ENCODE data around the gene GOLT1A.

The GOLT1A gene

GRCh38 chr1:204217648-204218000 is 3.8 kb upstream of the GOLT1A start:
- DNase-seq, result no peak

- no peak for DNase-seq
Measured at GRCh38 chr1:204216880-204217647, 3.3 kb upstream of the GOLT1A start.

GRCh38 chr1:204216236-204216635 is 2.4 kb upstream of the GOLT1A start:
- DNase-seq, result no peak

GRCh38 chr1:204212715-204213114 is 1.1 kb downstream of the GOLT1A start:
- no peak for DNase-seq

GRCh38 chr1:204211046-204211445 is 2.7 kb downstream of the GOLT1A start:
- DNase-seq, result no peak

GRCh38 chr1:204207136-204207616 is 6.6 kb downstream of the GOLT1A start:
- DNase-seq, result peak; percentile 11 to 25

GRCh38 chr1:204206121-204206520 is 7.7 kb downstream of the GOLT1A start:
- no peak for DNase-seq

GRCh38 chr1:204205486-204205885 is 8.3 kb downstream of the GOLT1A start:
- no peak for DNase-seq

- no peak for DNase-seq
Measured at GRCh38 chr1:204204944-204205343, 8.8 kb downstream of the GOLT1A start.

GRCh38 chr1:204203206-204203767 is 10.5 kb downstream of the GOLT1A start:
- DNase-seq, result no peak

- DNase-seq, result no peak
Measured at GRCh38 chr1:204202481-204202880, 11.3 kb downstream of the GOLT1A start.

GRCh38 chr1:204201348-204202040 is 12.3 kb downstream of the GOLT1A start:
- no peak for DNase-seq

GRCh38 chr1:204199579-204199978 is 14.2 kb downstream of the GOLT1A start:
- DNase-seq, result no peak

- no peak for DNase-seq
Measured at GRCh38 chr1:204198348-204199340, 15.1 kb downstream of the GOLT1A start.

GRCh38 chr1:204197068-204197467 is 16.7 kb downstream of the GOLT1A start:
- no peak for DNase-seq

GRCh38 chr1:204196068-204196795 is 17.6 kb downstream of the GOLT1A start, which contains the start of gene KISS1:
Gene KISS1 (minus strand): TSS chr1:204196491. CDS start chr1:204192876, 3,615 bp downstream.
- no peak for DNase-seq

- no peak for DNase-seq
Measured at GRCh38 chr1:204194771-204195170, 19.0 kb downstream of the GOLT1A start.

GRCh38 chr1:204194080-204194479 is 19.7 kb downstream of the GOLT1A start:
- DNase-seq, result no peak

GRCh38 chr1:204192589-204193352 is 21.0 kb downstream of the GOLT1A start:
- DNase-seq, result no peak

GRCh38 chr1:204192046-204192445 is 21.7 kb downstream of the GOLT1A start:
- no peak for DNase-seq

- DNase-seq, result no peak
Measured at GRCh38 chr1:204191456-204191855, 22.3 kb downstream of the GOLT1A start.
